Upper lobe of left lung (tissue), 6 donors: ENCODE measurements around the gene CEP128. TPM values are rescaled to one million over a fixed set of nuclear protein-coding genes. Genes with fewer than 3 reads are reported as not detected.

Source experiments
- ATAC-seq, 2 donors: fragments of 200-7000 bp; cut with Tn5 transposase; one replicate each; pipeline ENCODE4 v1.9.1; 2022; ENCODE audit warnings: mild to moderate bottlenecking in 2 of 2, moderate library complexity in 2 of 2; ENCODE audit not compliant: low FRiP score in 2 of 2
- DNase-seq, 2 donors: peaks; one replicate each; pipeline ENCODE4 v3.0.0-alpha.2; 2019 to 2020
- H3K27ac ChIP-seq, 4 donors: fragments of 200-600 bp; sonication (generic); one replicate each; pipeline ENCODE4 v1.5.1; 2016 to 2019
- H3K27me3 ChIP-seq, 4 donors: fragments of 200-600 bp; sonication (generic); one replicate each; pipeline ENCODE4 v1.5.1; 2017 to 2019
- H3K36me3 ChIP-seq, 4 donors: fragments of 200-600 bp; sonication (generic); one replicate each; pipeline ENCODE4 v1.5.1; 2016 to 2019
- H3K4me1 ChIP-seq, 4 donors: fragments of 200-600 bp; sonication (generic); one replicate each; pipeline ENCODE4 v1.5.1; 2018 to 2019
- H3K4me3 ChIP-seq, 4 donors: fragments of 200-600 bp; sonication (generic); one replicate each; pipeline ENCODE4 v1.5.1; 2017 to 2019; ENCODE audit warnings: mild to moderate bottlenecking in 2 of 4, moderate library complexity in 1 of 4
- H3K9me3 ChIP-seq, 4 donors: fragments of 200-600 bp; sonication (generic); one replicate each; pipeline ENCODE4 v1.5.1; 2018 to 2019
- EP300 ChIP-seq, 4 donors: sonication (generic); formaldehyde crosslinking; IDR thresholded peaks; one replicate each; pipeline ENCODE4 v1.5.1; 2017; ENCODE audit warnings: antibody characterized with exemption in 4 of 4, control low read depth in 2 of 4
- POLR2A ChIP-seq, 4 donors: fragments of 450-650 bp; IDR thresholded peaks; one replicate each; pipeline ENCODE4 v1.5.1; 2016 to 2017; ENCODE audit warnings: antibody characterized with exemption in 4 of 4, mild to moderate bottlenecking in 2 of 4
- POLR2AphosphoS5 ChIP-seq, 2 donors: sonication (generic); formaldehyde crosslinking; IDR thresholded peaks; one replicate each; pipeline ENCODE4 v1.5.1; 2017; ENCODE audit warnings: antibody characterized with exemption in 2 of 2
- WGBS, 2 donors: methylation state at CpG; one replicate each; pipeline ENCODE4 v1.1.5; 2017 to 2018; 5-methylcytosine and 5-hydroxymethylcytosine counted together
- total RNA-seq, 6 donors: library from RNA; depleted of rRNA in 4 of 6; stranded (reverse); fragments of >200 nt in 4 of 6; gene quantifications; one replicate each; pipeline versions ENCODE4 v1.1.0 to v1.2.1, GENCODE V29; 2016 to 2021
- TF ChIP-seq, protein P1 (sequence below), 6 experiments: fragments of 450-650 bp in 4 of 6; fragments of 200-600 bp in 2 of 6; sonication (generic) in 2 of 6; IDR thresholded peaks; one replicate each; pipeline ENCODE4 v1.5.1; 2016 to 2019; ENCODE audit warnings: antibody characterized with exemption in 6 of 6
- donor health status: DM: no; HTN: no; CAD: no; lungs with moderate emphysema.
- donor health status: DM: no; HTN: yes; CAD: no; lungs with severe emphysema.

The CEP128 gene
- total RNA-seq, 6 donors from 2014 or later, result 5.7 to 31.7 (median 7.5) TPM

DNA sequence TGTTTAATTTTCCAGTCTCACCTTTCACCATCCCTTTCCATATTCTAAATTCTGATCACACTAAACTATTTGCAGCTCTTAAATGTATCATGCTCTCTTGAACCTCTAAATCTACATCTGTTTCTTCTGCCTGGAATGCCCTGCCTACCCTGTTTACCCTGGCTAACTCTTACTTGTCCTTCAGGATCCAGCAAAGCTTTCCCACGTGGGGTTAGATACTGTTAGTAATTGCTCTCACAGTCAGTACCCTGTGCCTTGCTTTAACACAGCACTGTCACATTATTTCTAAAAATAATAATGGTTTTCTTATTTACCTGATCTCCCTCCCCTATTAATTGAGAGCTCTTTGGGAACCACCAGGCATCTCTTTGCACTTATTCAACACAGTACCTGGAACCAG lies 333.0 kb downstream of the CEP128 start:
- Histone ChIP-seq H3K9me3 (no peaks in the 10 kb centered on the region), H3K4me3 (no peak overlapping the region), H3K27ac (no peak overlapping the region), H3K36me3 (no peaks in the 10 kb centered on the region), H3K27me3 (no peaks in the 10 kb centered on the region), H3K4me1 (no peaks in the 10 kb centered on the region)
- DNase-seq (no peak), ATAC-seq (no peak)
- TF ChIP-seq POLR2AphosphoS5 (IDR thresholded peaks at IDR 0.05), result no peak
- TF ChIP-seq EP300 (IDR thresholded peaks at IDR 0.05), result no peak
- 65 to 68% methylated on average over 1 of the region's 1 CpG for WGBS, 2 donors

DNA sequence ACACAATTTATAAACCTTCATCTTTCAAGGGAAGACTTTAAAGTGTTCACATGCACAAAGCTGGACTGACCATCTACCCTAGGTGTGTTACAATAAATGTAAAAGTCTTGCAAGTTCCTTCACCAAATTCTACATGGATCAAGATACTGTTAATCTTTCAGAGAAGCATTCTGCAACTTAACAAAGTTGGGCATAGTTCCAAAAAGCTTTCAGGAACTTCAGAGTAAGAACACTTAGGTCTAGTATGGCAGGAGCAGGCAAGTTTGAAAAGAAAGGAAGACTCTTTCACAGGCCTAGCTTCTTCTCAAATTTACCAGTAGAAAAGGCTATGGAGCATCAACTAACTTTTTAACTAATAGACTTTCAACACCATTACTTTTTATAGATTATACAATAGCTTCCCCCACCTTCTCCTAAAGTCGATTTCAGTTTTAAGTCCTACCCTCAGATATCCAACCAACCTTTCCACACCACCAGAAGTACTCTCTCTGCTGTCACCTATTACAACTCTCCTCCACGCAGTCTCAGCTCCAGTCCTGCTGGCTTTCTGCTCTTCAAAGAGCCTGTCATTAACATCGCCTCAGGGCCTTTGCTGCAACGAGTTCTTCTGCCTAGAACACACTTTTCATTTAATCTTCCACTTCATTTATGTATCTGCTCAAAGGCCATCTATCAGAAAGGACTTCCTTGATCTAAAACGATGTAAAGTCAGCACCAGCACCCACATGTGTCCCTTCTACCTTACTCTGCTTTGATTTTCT lies 333.9 kb downstream of the CEP128 start:
- no peak for TF ChIP-seq POLR2A (IDR thresholded peaks at IDR 0.05)
- DNase-seq, result no peak
- H3K36me3 ChIP-seq, result no peaks in the 10 kb centered on the region
- H3K4me1 ChIP-seq, result no peaks in the 10 kb centered on the region
- H3K27me3 ChIP-seq, result no peaks in the 10 kb centered on the region
- 84 to 85% methylated on average over 5 of the region's 5 CpGs for WGBS, 2 donors
- no peaks in the 10 kb centered on the region for H3K9me3 ChIP-seq
- H3K4me3 ChIP-seq, result no peak overlapping the region
- H3K27ac ChIP-seq, result no peak overlapping the region
- no peak for ATAC-seq

DNA sequence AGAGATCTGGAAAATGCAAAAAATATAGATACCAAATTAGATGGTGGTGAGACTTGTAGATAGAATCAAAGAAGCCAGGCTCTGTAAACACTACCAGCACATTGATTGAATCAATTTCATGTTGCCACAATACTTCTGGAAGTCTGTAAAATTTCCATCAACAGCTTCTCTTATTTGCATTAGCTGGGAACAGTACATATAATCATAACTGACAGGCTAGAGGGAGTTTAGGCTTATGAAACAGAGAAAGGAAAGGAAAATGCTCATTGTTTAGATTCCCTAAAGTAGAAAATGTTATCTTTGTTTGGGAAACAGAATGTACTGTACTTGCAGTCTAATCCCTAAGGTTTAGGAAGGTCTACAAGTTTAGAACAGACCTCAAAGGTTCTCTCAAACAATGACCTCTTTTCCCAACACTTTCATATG lies 335.2 kb downstream of the CEP128 start:
- Histone ChIP-seq H3K4me1 (no peaks in the 10 kb centered on the region), H3K27me3 (no peaks in the 10 kb centered on the region), H3K9me3 (no peaks in the 10 kb centered on the region), H3K36me3 (no peaks in the 10 kb centered on the region), H3K27ac (peak overlapping the region in 1 of 4 donors; percentile 40), H3K4me3 (no peak overlapping the region)
- ATAC-seq, result peak in 1 of 2 donors; percentile 62
- DNase-seq, result no peak
- TF ChIP-seq, protein P1, sequence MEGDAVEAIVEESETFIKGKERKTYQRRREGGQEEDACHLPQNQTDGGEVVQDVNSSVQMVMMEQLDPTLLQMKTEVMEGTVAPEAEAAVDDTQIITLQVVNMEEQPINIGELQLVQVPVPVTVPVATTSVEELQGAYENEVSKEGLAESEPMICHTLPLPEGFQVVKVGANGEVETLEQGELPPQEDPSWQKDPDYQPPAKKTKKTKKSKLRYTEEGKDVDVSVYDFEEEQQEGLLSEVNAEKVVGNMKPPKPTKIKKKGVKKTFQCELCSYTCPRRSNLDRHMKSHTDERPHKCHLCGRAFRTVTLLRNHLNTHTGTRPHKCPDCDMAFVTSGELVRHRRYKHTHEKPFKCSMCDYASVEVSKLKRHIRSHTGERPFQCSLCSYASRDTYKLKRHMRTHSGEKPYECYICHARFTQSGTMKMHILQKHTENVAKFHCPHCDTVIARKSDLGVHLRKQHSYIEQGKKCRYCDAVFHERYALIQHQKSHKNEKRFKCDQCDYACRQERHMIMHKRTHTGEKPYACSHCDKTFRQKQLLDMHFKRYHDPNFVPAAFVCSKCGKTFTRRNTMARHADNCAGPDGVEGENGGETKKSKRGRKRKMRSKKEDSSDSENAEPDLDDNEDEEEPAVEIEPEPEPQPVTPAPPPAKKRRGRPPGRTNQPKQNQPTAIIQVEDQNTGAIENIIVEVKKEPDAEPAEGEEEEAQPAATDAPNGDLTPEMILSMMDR (IDR thresholded peaks at IDR 0.05), result no peak
- TF ChIP-seq EP300 (IDR thresholded peaks at IDR 0.05) (peak in 2 of 4 donors; percentile 39 to 40), POLR2A (IDR thresholded peaks at IDR 0.05) (no peak), POLR2AphosphoS5 (IDR thresholded peaks at IDR 0.05) (no peak)

DNA sequence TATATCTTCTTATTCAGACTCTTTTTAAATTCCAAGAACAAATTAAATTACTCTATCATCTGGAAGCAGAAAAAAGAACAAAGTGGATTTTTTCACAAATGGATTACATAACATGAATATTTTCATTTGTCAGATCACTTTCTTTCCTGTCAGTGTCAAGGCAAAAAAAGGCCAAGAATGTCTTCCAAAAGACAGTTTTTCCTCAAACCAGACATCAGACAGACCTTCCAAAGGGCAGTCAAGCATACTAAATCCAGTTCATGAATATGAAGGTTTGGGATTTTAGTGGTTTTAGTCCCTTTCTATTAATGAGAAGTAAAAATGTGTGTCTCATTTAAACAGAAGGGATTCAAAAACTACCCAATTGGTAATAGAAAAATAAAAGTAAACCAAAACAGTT lies 336.0 kb downstream of the CEP128 start:
- TF ChIP-seq, protein P1 (IDR thresholded peaks at IDR 0.05), result no peak
- TF ChIP-seq POLR2AphosphoS5 (IDR thresholded peaks at IDR 0.05) (no peak), EP300 (IDR thresholded peaks at IDR 0.05) (no peak), POLR2A (IDR thresholded peaks at IDR 0.05) (no peak)
- Histone ChIP-seq H3K27me3 (no peaks in the 10 kb centered on the region), H3K36me3 (no peaks in the 10 kb centered on the region), H3K4me3 (no peak overlapping the region), H3K4me1 (no peaks in the 10 kb centered on the region), H3K27ac (no peak overlapping the region), H3K9me3 (no peaks in the 10 kb centered on the region)
- ATAC-seq, result no peak
- no peak for DNase-seq

DNA sequence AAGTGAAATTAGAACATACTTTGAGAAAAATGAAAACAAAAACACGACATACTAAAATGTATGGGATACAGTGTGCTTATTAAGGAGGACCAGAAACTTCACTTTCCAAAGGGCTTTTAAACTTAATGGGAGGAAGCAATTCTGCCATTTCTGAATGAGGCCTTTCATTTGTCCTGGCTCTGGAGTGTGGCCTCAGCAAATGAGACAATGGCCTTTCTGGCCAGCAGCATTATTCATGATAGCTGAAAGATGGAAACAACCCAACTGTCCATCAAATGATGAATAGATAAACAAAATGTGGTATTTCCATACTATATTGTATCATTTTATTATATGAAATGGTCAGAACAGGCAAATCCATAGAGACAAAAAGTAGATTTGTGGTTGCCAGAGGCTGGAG lies 338.6 kb downstream of the CEP128 start:
- Histone ChIP-seq H3K36me3 (no peaks in the 10 kb centered on the region), H3K4me1 (no peaks in the 10 kb centered on the region), H3K27ac (no peak overlapping the region), H3K9me3 (no peaks in the 10 kb centered on the region), H3K27me3 (no peaks in the 10 kb centered on the region), H3K4me3 (no peak overlapping the region)
- ATAC-seq (no peak), DNase-seq (no peak)
- TF ChIP-seq POLR2A (IDR thresholded peaks at IDR 0.05) (no peak), EP300 (IDR thresholded peaks at IDR 0.05) (no peak), POLR2AphosphoS5 (IDR thresholded peaks at IDR 0.05) (no peak)
- TF ChIP-seq, protein P1 (IDR thresholded peaks at IDR 0.05), result no peak
- 87 to 94% methylated on average over 1 of the region's 1 CpG for WGBS, 2 donors
